KMS-11 (cell line): ENCODE data around the gene ZNF275.
"Not testable (repeated sequence)": the region's sequence is repeated elsewhere in the genome, so short reads cannot be mapped to it uniquely, and the experiment has no call there.

ENCODE experiments used
- H2AFZ ChIP-seq: fragments of 200-600 bp; sonication (generic); 2 replicates; pipeline ENCODE4 v1.6.1; 2016; ENCODE audit warnings: antibody characterized with exemption, mixed run types, low read depth
- H3K27ac ChIP-seq: fragments of 200-600 bp; sonication (generic); 2 replicates; pipeline ENCODE4 v1.6.1; 2016; ENCODE audit warnings: mild to moderate bottlenecking, mixed run types
- H3K27me3 ChIP-seq: fragments of 200-600 bp; sonication (generic); 2 replicates; pipeline ENCODE4 v1.6.1; 2017; ENCODE audit warnings: mild to moderate bottlenecking, low read depth, mixed run types, moderate library complexity; ENCODE audit not compliant: insufficient read depth
- H3K36me3 ChIP-seq: fragments of 200-600 bp; sonication (generic); 2 replicates; pipeline ENCODE4 v1.6.1; 2017; ENCODE audit warnings: mild to moderate bottlenecking, mixed run types; ENCODE audit not compliant: insufficient read depth
- H3K4me1 ChIP-seq: fragments of 200-600 bp; sonication (generic); 2 replicates; pipeline ENCODE4 v1.6.1; 2016; ENCODE audit warnings: mild to moderate bottlenecking, low read depth, mixed run types; ENCODE audit not compliant: poor library complexity, severe bottlenecking
- H3K4me2 ChIP-seq: fragments of 200-600 bp; sonication (generic); 2 replicates; pipeline ENCODE4 v1.7.0; 2016; ENCODE audit warnings: mild to moderate bottlenecking, mixed run types
- H3K4me3 ChIP-seq: fragments of 200-600 bp; sonication (generic); IDR thresholded peaks from 2 replicates; pipeline ENCODE4 v1.6.1; 2017; ENCODE audit warnings: low read depth, low read length, mixed read lengths; ENCODE audit not compliant: insufficient read depth
- H3K79me2 ChIP-seq: fragments of 200-600 bp; sonication (generic); 2 replicates; pipeline ENCODE4 v1.6.1; 2016; ENCODE audit warnings: low read depth, mixed run types; ENCODE audit not compliant: insufficient read depth
- H3K9ac ChIP-seq: fragments of 200-600 bp; sonication (generic); 2 replicates; pipeline ENCODE4 v1.6.1; 2016; ENCODE audit warnings: mild to moderate bottlenecking, mixed run types
- H4K20me1 ChIP-seq: fragments of 200-600 bp; sonication (generic); 2 replicates; pipeline ENCODE4 v1.6.1; 2016; ENCODE audit warnings: mild to moderate bottlenecking, mixed run types; ENCODE audit not compliant: insufficient read depth
- CTCF ChIP-seq: fragments of 200-600 bp; sonication (generic); conservative IDR thresholded peaks from 2 replicates; pipeline ENCODE4 v1.6.1; 2017; ENCODE audit warnings: low read depth, mild to moderate bottlenecking, antibody characterized with exemption, low read length, moderate library complexity, mixed read lengths

ZNF275 gene

GRCh38 chrX:153317996-153318722 lies 15.8 kb upstream of the ZNF275 start:
- no peak overlapping the region for H2AFZ ChIP-seq
- H3K9ac ChIP-seq, result no peak overlapping the region
- no peaks in the 10 kb centered on the region for H3K4me1 ChIP-seq
- no peaks in the 10 kb centered on the region for H3K79me2 ChIP-seq
- TF ChIP-seq CTCF, result no peak
- H3K4me3 ChIP-seq, result no peak overlapping the region
- H3K27me3 ChIP-seq, result no peaks in the 10 kb centered on the region
- no peaks in the 10 kb centered on the region for H3K36me3 ChIP-seq
- H3K27ac ChIP-seq, result no peak overlapping the region
- no peak overlapping the region for H3K4me2 ChIP-seq
- H4K20me1 ChIP-seq, result no peaks in the 10 kb centered on the region

GRCh38 chrX:153318811-153319210 lies 15.1 kb upstream of the ZNF275 start:
- H3K4me3 ChIP-seq, result no peak overlapping the region
- H3K4me1 ChIP-seq, result no peaks in the 10 kb centered on the region
- H3K36me3 ChIP-seq, result no peaks in the 10 kb centered on the region
- no peak overlapping the region for H2AFZ ChIP-seq
- no peak overlapping the region for H3K9ac ChIP-seq
- H3K27ac ChIP-seq, result no peak overlapping the region
- H4K20me1 ChIP-seq, result no peaks in the 10 kb centered on the region
- no peaks in the 10 kb centered on the region for H3K27me3 ChIP-seq
- TF ChIP-seq CTCF, result no peak
- H3K4me2 ChIP-seq, result no peak overlapping the region
- H3K79me2 ChIP-seq, result no peaks in the 10 kb centered on the region

- Histone ChIP-seq H3K9ac (no peak overlapping the region), H4K20me1 (no peaks in the 10 kb centered on the region)
- TF ChIP-seq CTCF, result no peak
Observed at GRCh38 chrX:153319295-153320046, 14.5 kb upstream of the ZNF275 start.

GRCh38 chrX:153320047-153320443 lies 13.9 kb upstream of the ZNF275 start:
- not testable (repeated sequence) for H3K4me3 ChIP-seq, H2AFZ ChIP-seq, H3K27me3 ChIP-seq, H4K20me1 ChIP-seq, H3K36me3 ChIP-seq, H3K79me2 ChIP-seq, H3K9ac ChIP-seq, H3K27ac ChIP-seq, H3K4me2 ChIP-seq, H3K4me1 ChIP-seq

More at GRCh38 chrX:153319295-153320046, 14.5 kb upstream of the ZNF275 start:
- H3K36me3 ChIP-seq, result no peaks in the 10 kb centered on the region
- no peak overlapping the region for H3K4me3 ChIP-seq
- H3K27me3 ChIP-seq, result no peaks in the 10 kb centered on the region
- H3K27ac ChIP-seq, result no peak overlapping the region
- no peaks in the 10 kb centered on the region for H3K4me1 ChIP-seq
- H2AFZ ChIP-seq, result no peak overlapping the region
- no peaks in the 10 kb centered on the region for H3K79me2 ChIP-seq
- no peak overlapping the region for H3K4me2 ChIP-seq

- no peaks in the 10 kb centered on the region for H4K20me1 ChIP-seq
- H3K9ac ChIP-seq, result no peak overlapping the region
- H3K27ac ChIP-seq, result no peak overlapping the region
- no peak overlapping the region for H3K4me3 ChIP-seq
- no peaks in the 10 kb centered on the region for H3K79me2 ChIP-seq
- H3K4me2 ChIP-seq, result no peak overlapping the region
- H2AFZ ChIP-seq, result no peak overlapping the region
- no peaks in the 10 kb centered on the region for H3K4me1 ChIP-seq
- TF ChIP-seq CTCF, result no peak
- H3K27me3 ChIP-seq, result no peaks in the 10 kb centered on the region
- H3K36me3 ChIP-seq, result no peaks in the 10 kb centered on the region
Observed at GRCh38 chrX:153320555-153321184, 13.3 kb upstream of the ZNF275 start.
